VCaP (cell line): Measurements from ENCODE around the gene SPACA9.

Experiments
- H3K27ac ChIP-seq: fragments of 450-650 bp; 2 replicates; pipeline ENCODE4 v1.5.1; 2017
- TF ChIP-seq, protein P1 (sequence below): fragments of 450-650 bp; conservative IDR thresholded peaks from 2 replicates; pipeline ENCODE4 v1.5.1; 2017; ENCODE audit warnings: mild to moderate bottlenecking, moderate library complexity

SPACA9 gene

DNA sequence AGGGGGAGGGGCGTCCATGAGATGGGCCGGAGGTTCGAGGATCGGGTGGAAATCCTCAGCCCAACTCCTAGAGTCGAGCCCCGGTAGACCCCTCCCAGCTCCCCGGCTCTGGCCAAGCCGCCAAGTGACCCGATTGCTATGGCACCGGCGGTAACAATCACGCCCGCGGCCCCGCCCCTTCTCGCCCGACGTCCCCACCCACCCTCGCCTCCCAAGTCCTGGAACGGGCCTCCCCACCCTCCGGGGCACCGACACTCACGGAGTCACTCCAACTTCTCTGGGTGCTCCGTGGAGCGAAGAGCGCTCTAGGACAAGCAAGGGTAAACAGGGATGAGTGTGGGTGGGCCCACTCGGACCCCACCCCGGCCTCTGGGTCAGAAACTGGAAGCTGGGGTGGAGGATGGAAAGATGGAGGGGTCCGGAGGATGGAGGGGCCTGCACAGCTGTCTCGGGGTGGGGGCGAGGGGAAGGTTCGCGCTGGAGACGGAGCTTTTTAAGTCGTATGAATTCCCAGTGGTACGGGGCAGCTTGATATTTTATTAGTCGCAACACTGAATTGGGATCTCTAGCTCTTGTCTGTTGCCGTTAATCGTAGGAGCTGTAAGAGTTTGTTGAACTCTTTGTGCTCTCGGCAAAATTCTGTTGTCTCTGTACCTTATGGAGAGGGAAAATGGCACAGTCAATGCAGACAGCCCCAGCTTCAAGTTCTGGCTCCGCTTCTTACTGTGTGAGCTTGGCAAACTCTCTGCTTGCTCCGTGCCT is at the start of gene SPACA9:
Gene SPACA9, plus strand, starts transcription at position 204 of the 762 bp plus-strand sequence. CDS start 5,050 bp downstream, outside the sequence.
- peak within 1 kb of the TSS; percentile 69; the same call in 1 of the 2 replicates for H3K27ac ChIP-seq

GRCh38 chr9:132832171-132832881 is 46.4 kb upstream of the SPACA9 start:
- TF ChIP-seq, protein P1, sequence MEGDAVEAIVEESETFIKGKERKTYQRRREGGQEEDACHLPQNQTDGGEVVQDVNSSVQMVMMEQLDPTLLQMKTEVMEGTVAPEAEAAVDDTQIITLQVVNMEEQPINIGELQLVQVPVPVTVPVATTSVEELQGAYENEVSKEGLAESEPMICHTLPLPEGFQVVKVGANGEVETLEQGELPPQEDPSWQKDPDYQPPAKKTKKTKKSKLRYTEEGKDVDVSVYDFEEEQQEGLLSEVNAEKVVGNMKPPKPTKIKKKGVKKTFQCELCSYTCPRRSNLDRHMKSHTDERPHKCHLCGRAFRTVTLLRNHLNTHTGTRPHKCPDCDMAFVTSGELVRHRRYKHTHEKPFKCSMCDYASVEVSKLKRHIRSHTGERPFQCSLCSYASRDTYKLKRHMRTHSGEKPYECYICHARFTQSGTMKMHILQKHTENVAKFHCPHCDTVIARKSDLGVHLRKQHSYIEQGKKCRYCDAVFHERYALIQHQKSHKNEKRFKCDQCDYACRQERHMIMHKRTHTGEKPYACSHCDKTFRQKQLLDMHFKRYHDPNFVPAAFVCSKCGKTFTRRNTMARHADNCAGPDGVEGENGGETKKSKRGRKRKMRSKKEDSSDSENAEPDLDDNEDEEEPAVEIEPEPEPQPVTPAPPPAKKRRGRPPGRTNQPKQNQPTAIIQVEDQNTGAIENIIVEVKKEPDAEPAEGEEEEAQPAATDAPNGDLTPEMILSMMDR = no peak
- H3K27ac ChIP-seq = no peak overlapping the region

More for the DNA sequence above, at the start of gene SPACA9:
- TF ChIP-seq, protein P1 = no peak

DNA sequence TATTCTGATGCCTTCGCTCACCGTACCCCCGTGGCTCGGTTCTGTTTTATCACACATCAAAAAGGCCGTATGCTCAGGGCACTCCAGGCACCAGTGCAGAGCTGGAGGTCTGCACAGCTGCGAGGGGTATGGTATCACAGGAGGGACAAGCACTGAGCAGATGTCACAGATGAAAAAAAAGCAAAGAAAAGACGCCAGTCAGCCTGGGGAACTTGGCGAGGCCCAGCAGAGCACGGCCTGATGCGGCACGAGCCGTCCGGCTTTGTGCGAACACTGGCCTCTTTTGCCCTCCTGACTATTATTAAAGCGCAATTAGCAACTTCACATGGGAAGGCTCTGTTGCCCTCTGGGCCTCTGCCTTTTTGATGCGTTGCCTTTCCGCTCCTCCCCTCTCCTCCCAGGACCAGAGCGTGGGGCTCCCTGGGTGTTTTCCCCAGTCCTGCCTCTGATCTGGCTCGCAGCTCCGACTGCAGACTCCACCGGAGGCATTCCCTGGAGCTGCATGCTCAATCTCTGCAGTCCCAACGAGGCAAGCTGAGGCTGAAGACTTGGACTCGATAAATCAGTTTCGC is 45.1 kb upstream of the SPACA9 start:
- TF ChIP-seq, protein P1 = no peak
- H3K27ac ChIP-seq = no peak overlapping the region

- TF ChIP-seq, protein P1 = no peak
- no peak overlapping the region for H3K27ac ChIP-seq
These were observed 44.4 kb upstream of the SPACA9 start for GRCh38 chr9:132834343-132834742.

GRCh38 chr9:132837501-132838286 is 41.0 kb upstream of the SPACA9 start:
- TF ChIP-seq, protein P1 = no peak
- H3K27ac ChIP-seq = no peak overlapping the region

- TF ChIP-seq, protein P1 = no peak
- H3K27ac ChIP-seq = no peak overlapping the region
These were observed 40.4 kb upstream of the SPACA9 start for GRCh38 chr9:132838291-132838690.

- no peak overlapping the region for H3K27ac ChIP-seq
- TF ChIP-seq, protein P1 = no peak
These were observed 37.7 kb upstream of the SPACA9 start for GRCh38 chr9:132840980-132841379.
